IPS DF 6.9 (cell line): ENCODE measurements around the gene MRGPRG.

ENCODE experiments used
- DNase-seq: peaks from one replicate; pipeline ENCODE4 v3.0.0-alpha.2; 2013; ENCODE audit warnings: low read depth, low spot score
- H3K27ac ChIP-seq: one replicate; pipeline ENCODE4 v1.5.1; 2013; ENCODE audit warnings: low read length, control low read depth
- H3K27me3 ChIP-seq: 2 replicates; pipeline ENCODE4 v1.6.1; 2013; ENCODE audit warnings: mild to moderate bottlenecking, low read length; ENCODE audit not compliant: control insufficient read depth, insufficient read depth
- H3K36me3 ChIP-seq: 2 replicates; pipeline ENCODE4 v1.6.1; 2013; ENCODE audit warnings: low read length; ENCODE audit not compliant: control insufficient read depth, insufficient read depth
- H3K4me1 ChIP-seq: 2 replicates; pipeline ENCODE4 v1.6.1; 2013; ENCODE audit warnings: low read length; ENCODE audit not compliant: control insufficient read depth, insufficient read depth
- H3K4me3 ChIP-seq: 2 replicates; pipeline ENCODE4 v1.5.1; 2013; ENCODE audit warnings: mild to moderate bottlenecking, low read length
- H3K9me3 ChIP-seq: 2 replicates; pipeline ENCODE4 v1.6.1; 2013; ENCODE audit warnings: low read length, inconsistent platforms; ENCODE audit not compliant: control insufficient read depth, insufficient read depth
- WGBS: extraction: QIAGEN DNeasy Blood & Tissue Kit; methylation state at CpG from one replicate; pipeline ENCODE4 v1.1.7; 2013; ENCODE audit warnings: mixed read lengths, missing lambda C conversion rate; ENCODE audit not compliant: insufficient read length, insufficient coverage; 5-methylcytosine and 5-hydroxymethylcytosine counted together

Gene MRGPRG

GRCh38 chr11:3206156-3206921 is 12.3 kb downstream of the MRGPRG start:
- H3K4me1 ChIP-seq: 0 out of 2 replicates have a peak, but pooled peaks cover 1% of the 10 kb centered on the region
- H3K27me3 ChIP-seq: peaks cover 8% of the 10 kb centered on the region; the same call in 1 of the 2 replicates
- no peak overlapping the region for H3K27ac ChIP-seq
- no CpG with 5 or more reads among the region's 8 CpGs for WGBS
- no peaks in the 10 kb centered on the region for H3K36me3 ChIP-seq
- no peak for DNase-seq
- no peak overlapping the region for H3K4me3 ChIP-seq
- no peaks in the 10 kb centered on the region for H3K9me3 ChIP-seq

- no peak overlapping the region for H3K4me3 ChIP-seq
- no peak for DNase-seq
- WGBS: no CpG with 5 or more reads among the region's 16 CpGs
- H3K9me3 ChIP-seq: no peaks in the 10 kb centered on the region
- 0 out of 2 replicates have a peak, but pooled peaks cover 1% of the 10 kb centered on the region for H3K4me1 ChIP-seq
- peaks cover 8% of the 10 kb centered on the region; the same call in 1 of the 2 replicates for H3K27me3 ChIP-seq
- no peaks in the 10 kb centered on the region for H3K36me3 ChIP-seq
- H3K27ac ChIP-seq: no peak overlapping the region
Measured at GRCh38 chr11:3205261-3206155, 13.1 kb downstream of the MRGPRG start.

- DNase-seq: no peak
- H3K4me1 ChIP-seq: 0 out of 2 replicates have a peak, but pooled peaks cover 1% of the 10 kb centered on the region
- peaks cover 8% of the 10 kb centered on the region; the same call in 1 of the 2 replicates for H3K27me3 ChIP-seq
- no peak overlapping the region for H3K4me3 ChIP-seq
- no peak overlapping the region for H3K27ac ChIP-seq
- no peaks in the 10 kb centered on the region for H3K36me3 ChIP-seq
- no peaks in the 10 kb centered on the region for H3K9me3 ChIP-seq
- WGBS: no CpG with 5 or more reads among the region's 24 CpGs
Measured at GRCh38 chr11:3204141-3205015, 14.2 kb downstream of the MRGPRG start.

GRCh38 chr11:3203221-3204043 is 15.2 kb downstream of the MRGPRG start:
- Histone ChIP-seq H3K27ac (no peak overlapping the region), H3K4me1 (0 out of 2 replicates have a peak, but pooled peaks cover 1% of the 10 kb centered on the region), H3K27me3 (peaks cover 8% of the 10 kb centered on the region; the same call in 1 of the 2 replicates), H3K36me3 (no peaks in the 10 kb centered on the region), H3K9me3 (no peaks in the 10 kb centered on the region), H3K4me3 (peak overlapping the region; percentile 33; the same call in 1 of the 2 replicates)
- no CpG with 5 or more reads among the region's 51 CpGs for WGBS
- DNase-seq: no peak

GRCh38 chr11:3202759-3203158 is 15.9 kb downstream of the MRGPRG start:
- Histone ChIP-seq H3K27ac (no peak overlapping the region), H3K9me3 (no peaks in the 10 kb centered on the region), H3K36me3 (no peaks in the 10 kb centered on the region), H3K4me3 (peak overlapping the region; percentile 33; the same call in 1 of the 2 replicates), H3K27me3 (peaks cover 8% of the 10 kb centered on the region; the same call in 1 of the 2 replicates), H3K4me1 (0 out of 2 replicates have a peak, but pooled peaks cover 1% of the 10 kb centered on the region)
- no peak for DNase-seq
- WGBS: no CpG with 5 or more reads among the region's 17 CpGs

- H3K4me3 ChIP-seq: no peak overlapping the region
- H3K27me3 ChIP-seq: peaks cover 8% of the 10 kb centered on the region; the same call in 1 of the 2 replicates
- WGBS: no CpG with 5 or more reads among the region's 7 CpGs
- no peaks in the 10 kb centered on the region for H3K36me3 ChIP-seq
- no peak overlapping the region for H3K27ac ChIP-seq
- no peak for DNase-seq
- H3K4me1 ChIP-seq: 0 out of 2 replicates have a peak, but pooled peaks cover 1% of the 10 kb centered on the region
- H3K9me3 ChIP-seq: no peaks in the 10 kb centered on the region
Measured at GRCh38 chr11:3202305-3202704, 16.3 kb downstream of the MRGPRG start.

- Histone ChIP-seq H3K27ac (no peak overlapping the region), H3K36me3 (no peaks in the 10 kb centered on the region; the same call in 1 of the 2 replicates), H3K27me3 (peaks cover 8% of the 10 kb centered on the region; the same call in 1 of the 2 replicates), H3K4me3 (no peak overlapping the region), H3K4me1 (0 out of 2 replicates have a peak, but pooled peaks cover 1% of the 10 kb centered on the region), H3K9me3 (no peaks in the 10 kb centered on the region)
- no CpG with 5 or more reads among the region's 17 CpGs for WGBS
- DNase-seq: no peak
Measured at GRCh38 chr11:3201677-3202181, 16.9 kb downstream of the MRGPRG start.

GRCh38 chr11:3201112-3201581 is 17.5 kb downstream of the MRGPRG start:
- H3K4me3 ChIP-seq: no peak overlapping the region
- H3K27me3 ChIP-seq: peaks cover 8% of the 10 kb centered on the region; the same call in 1 of the 2 replicates
- 0 out of 2 replicates have a peak, but pooled peaks cover under 1% of the 10 kb centered on the region for H3K4me1 ChIP-seq
- H3K36me3 ChIP-seq: no peaks in the 10 kb centered on the region; the same call in 1 of the 2 replicates
- no peak for DNase-seq
- no CpG with 5 or more reads among the region's 15 CpGs for WGBS
- no peak overlapping the region for H3K27ac ChIP-seq
- H3K9me3 ChIP-seq: no peaks in the 10 kb centered on the region
